Measurements from ENCODE around the gene TP53INP2.

DNA sequence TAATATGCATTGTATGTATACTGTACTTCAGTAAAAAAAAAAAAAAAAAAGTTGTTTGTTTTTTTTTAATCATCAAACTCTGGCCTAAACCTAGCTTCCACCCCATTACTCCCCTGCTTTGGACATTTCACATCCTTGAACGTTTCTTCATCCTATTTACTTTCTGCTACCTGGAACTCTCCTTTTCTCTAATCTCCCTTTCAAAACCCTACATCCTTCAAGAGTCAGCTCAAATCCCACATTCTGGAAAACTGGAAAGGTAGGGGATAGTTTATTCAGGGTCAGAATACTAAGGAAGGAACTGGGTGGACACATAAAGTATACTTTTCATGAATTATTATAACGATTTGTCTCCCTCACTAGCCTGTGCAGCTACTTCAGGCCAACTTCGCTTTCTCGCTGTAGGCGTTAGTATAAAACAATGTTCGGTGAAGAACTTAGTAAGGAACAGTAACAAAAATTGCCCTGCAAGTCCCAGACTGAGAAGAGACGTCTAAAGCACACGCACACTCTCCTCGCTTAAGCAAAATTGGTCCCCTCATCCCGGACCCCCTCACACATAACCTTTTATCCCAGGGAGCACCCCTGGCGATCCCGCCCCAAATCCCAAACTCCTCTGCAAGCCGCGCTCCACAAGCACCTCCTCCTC is 28.0 kb upstream of the TP53INP2 start:
- TF ChIP-seq, protein P1, sequence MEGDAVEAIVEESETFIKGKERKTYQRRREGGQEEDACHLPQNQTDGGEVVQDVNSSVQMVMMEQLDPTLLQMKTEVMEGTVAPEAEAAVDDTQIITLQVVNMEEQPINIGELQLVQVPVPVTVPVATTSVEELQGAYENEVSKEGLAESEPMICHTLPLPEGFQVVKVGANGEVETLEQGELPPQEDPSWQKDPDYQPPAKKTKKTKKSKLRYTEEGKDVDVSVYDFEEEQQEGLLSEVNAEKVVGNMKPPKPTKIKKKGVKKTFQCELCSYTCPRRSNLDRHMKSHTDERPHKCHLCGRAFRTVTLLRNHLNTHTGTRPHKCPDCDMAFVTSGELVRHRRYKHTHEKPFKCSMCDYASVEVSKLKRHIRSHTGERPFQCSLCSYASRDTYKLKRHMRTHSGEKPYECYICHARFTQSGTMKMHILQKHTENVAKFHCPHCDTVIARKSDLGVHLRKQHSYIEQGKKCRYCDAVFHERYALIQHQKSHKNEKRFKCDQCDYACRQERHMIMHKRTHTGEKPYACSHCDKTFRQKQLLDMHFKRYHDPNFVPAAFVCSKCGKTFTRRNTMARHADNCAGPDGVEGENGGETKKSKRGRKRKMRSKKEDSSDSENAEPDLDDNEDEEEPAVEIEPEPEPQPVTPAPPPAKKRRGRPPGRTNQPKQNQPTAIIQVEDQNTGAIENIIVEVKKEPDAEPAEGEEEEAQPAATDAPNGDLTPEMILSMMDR (IDR thresholded peaks at IDR 0.05) = no peak
- no peak for TF ChIP-seq EZH2 (IDR thresholded peaks at IDR 0.05; ENCODE audit: borderline replicate concordance, insufficient read depth, low read depth, low read length, poor library complexity, severe bottlenecking)
